ENCODE data around the gene SYNCRIP. TPM values are rescaled to one million over a fixed set of nuclear protein-coding genes. Genes with fewer than 3 reads are reported as not detected.

The SYNCRIP gene
- total and polyA plus RNA-seq, 2 of the 4 experiments (the other 2 are of a cell fraction) = 50.1 to 59.3 TPM

DNA sequence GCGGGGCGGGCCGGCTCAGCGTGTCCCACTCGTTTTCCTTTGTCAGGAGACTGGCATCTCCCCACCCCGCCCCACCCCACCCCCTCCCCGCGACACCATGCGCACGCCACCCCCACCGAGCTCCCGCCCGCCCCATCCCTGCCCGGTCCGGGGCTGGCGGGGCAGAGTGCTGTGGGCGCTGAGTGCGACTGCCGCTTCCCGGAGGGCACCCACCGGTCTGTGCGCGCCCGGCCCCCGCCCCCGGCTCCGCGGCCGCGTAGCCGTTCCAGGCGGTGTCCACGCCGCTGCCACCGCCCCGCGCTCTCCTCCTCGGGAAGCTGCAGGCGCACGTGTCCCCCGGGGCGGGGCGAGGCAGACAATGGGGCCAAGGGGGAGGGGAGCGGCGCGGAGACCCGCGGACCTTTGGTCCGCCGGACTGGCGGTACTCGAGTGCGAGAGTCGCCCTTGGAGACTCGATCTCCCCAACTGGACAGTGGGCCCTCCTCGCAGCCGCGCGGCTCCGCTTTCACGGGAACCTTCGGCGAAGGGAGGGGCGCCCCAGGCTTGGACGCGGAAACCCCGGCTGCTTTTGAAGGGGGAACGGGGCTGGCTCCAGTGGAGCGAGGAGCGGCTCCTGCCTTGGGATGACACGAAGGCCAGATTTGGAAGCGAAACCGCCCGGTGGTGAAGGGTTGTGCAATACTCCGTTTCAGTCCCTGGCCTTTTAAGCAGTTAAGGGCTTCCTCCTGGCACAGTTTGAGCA, 1.0 kb upstream of the SYNCRIP start:
- Histone ChIP-seq H3K23ac (ENCODE audit: low read depth, low read length) (peak overlapping the region; percentile 57), H3K9me1 (ENCODE audit: insufficient read depth, low read length) (peaks cover 3% of the 10 kb centered on the region; the same call in 1 of the 2 replicates), H3K56ac (ENCODE audit: extremely low read depth, insufficient read depth, low read length) (peak overlapping the region; percentile 92), H2BK120ac (ENCODE audit: low read depth, low read length) (peak overlapping the region; percentile 82), H2BK20ac (ENCODE audit: low read depth, low read length) (no peak overlapping the region), H3K27ac (ENCODE audit: insufficient read depth, low read length) (peak overlapping the region; percentile 98), H3K14ac (replicated peaks; ENCODE audit: low read depth, low read length) (peak overlapping the region; percentile 86), H2BK15ac (ENCODE audit: low read depth, low read length) (no peak overlapping the region), H3K9me3 (ENCODE audit: control insufficient read depth, insufficient read depth, low read length) (no peaks in the 10 kb centered on the region), H2BK5ac (ENCODE audit: low read depth, low read length, poor library complexity, severe bottlenecking) (peak overlapping the region; percentile 99), H3K4ac (ENCODE audit: low read depth, low read length) (peak overlapping the region; percentile 95), H2AK9ac (replicated peaks; ENCODE audit: low read depth, low read length, poor library complexity) (peak overlapping the region; percentile 99), H3K18ac (ENCODE audit: low read depth, low read length) (peak overlapping the region; percentile 91), H3K27me3 (ENCODE audit: control insufficient read depth, insufficient read depth, low read length) (no peaks in the 10 kb centered on the region), H3K9ac (ENCODE audit: low read depth, low read length) (peak overlapping the region; percentile 95), H4K8ac (ENCODE audit: low read depth in 2 of 2, low read length in 2 of 2) (peak overlapping the region; percentile 61 to 88), H3K4me1 (ENCODE audit: control insufficient read depth, insufficient read depth, low read length) (peaks cover 4% of the 10 kb centered on the region; the same call in 1 of the 2 replicates), H2AK5ac (ENCODE audit: low read depth, low read length) (peak overlapping the region; percentile 1), H4K20me1 (ENCODE audit: insufficient read depth, low read length) (peaks cover 40% of the 10 kb centered on the region), H3K4me3 (ENCODE audit: insufficient read depth, low read depth, low read length) (peak overlapping the region; percentile 83), H3K79me1 (ENCODE audit: low read depth in 1 of 2, low read length in 2 of 2) (peaks cover 6 to 13% of the 10 kb centered on the region in 2 experiments; a peak in 3 of 4 replicates), H3K4me2 (ENCODE audit: low read depth, low read length) (peak overlapping the region; percentile 98), H2AFZ (replicated peaks; ENCODE audit: low read length, poor library complexity) (peak overlapping the region; percentile 98), H4K91ac (ENCODE audit: insufficient read depth, low read depth, low read length) (peak overlapping the region; percentile 92), H4K5ac (ENCODE audit: low read depth, low read length) (peak overlapping the region; percentile 85), H3K36me3 (ENCODE audit: control insufficient read depth, insufficient read depth, low read length) (peaks cover 5% of the 10 kb centered on the region)
- BruUV-seq (replicated peaks) = no TSS peak
- ATAC-seq (ENCODE audit: low read depth) = peak; percentile 61
- peak; percentile 93 for DNase-seq
- dilution Hi-C loops (cut with HindIII; ENCODE audit: low sequenced_read_pairs, unreplicated experiment) = no loop called here
- TF ChIP-seq, protein P1, sequence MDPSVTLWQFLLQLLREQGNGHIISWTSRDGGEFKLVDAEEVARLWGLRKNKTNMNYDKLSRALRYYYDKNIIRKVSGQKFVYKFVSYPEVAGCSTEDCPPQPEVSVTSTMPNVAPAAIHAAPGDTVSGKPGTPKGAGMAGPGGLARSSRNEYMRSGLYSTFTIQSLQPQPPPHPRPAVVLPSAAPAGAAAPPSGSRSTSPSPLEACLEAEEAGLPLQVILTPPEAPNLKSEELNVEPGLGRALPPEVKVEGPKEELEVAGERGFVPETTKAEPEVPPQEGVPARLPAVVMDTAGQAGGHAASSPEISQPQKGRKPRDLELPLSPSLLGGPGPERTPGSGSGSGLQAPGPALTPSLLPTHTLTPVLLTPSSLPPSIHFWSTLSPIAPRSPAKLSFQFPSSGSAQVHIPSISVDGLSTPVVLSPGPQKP (IDR thresholded peaks at IDR 0.05; ENCODE audit: borderline replicate concordance, low read depth, low read length) = no peak
- TF ChIP-seq MAFK (IDR thresholded peaks at IDR 0.05; ENCODE audit: low read depth, low read length) = no peak
- TF ChIP-seq BHLHE40 (IDR thresholded peaks at IDR 0.05; ENCODE audit: low read depth, low read length) = peak; percentile 91
- TF ChIP-seq, protein P2, sequence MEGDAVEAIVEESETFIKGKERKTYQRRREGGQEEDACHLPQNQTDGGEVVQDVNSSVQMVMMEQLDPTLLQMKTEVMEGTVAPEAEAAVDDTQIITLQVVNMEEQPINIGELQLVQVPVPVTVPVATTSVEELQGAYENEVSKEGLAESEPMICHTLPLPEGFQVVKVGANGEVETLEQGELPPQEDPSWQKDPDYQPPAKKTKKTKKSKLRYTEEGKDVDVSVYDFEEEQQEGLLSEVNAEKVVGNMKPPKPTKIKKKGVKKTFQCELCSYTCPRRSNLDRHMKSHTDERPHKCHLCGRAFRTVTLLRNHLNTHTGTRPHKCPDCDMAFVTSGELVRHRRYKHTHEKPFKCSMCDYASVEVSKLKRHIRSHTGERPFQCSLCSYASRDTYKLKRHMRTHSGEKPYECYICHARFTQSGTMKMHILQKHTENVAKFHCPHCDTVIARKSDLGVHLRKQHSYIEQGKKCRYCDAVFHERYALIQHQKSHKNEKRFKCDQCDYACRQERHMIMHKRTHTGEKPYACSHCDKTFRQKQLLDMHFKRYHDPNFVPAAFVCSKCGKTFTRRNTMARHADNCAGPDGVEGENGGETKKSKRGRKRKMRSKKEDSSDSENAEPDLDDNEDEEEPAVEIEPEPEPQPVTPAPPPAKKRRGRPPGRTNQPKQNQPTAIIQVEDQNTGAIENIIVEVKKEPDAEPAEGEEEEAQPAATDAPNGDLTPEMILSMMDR (conservative IDR thresholded peaks at IDR 0.05; ENCODE audit: low read depth, low read length) = no peak
- no peak for TF ChIP-seq RAD21 (IDR thresholded peaks at IDR 0.05; ENCODE audit: low read length)
- TF ChIP-seq POLR2A (IDR thresholded peaks at IDR 0.05; ENCODE audit: low read depth, low read length) = peak; percentile 90
- no peak for TF ChIP-seq CHD1 (IDR thresholded peaks at IDR 0.05; ENCODE audit: low read depth, low read length)
- TF ChIP-seq RFX5 (IDR thresholded peaks at IDR 0.05; ENCODE audit: low read depth, low read length) = no peak
- peak; percentile 79; the same call in 1 of the 2 replicates for TF ChIP-seq MAZ (IDR thresholded peaks at IDR 0.05; ENCODE audit: borderline replicate concordance, low read depth, low read length)
- peak; percentile 93 for TF ChIP-seq MXI1 (IDR thresholded peaks at IDR 0.05; ENCODE audit: borderline replicate concordance, low read depth, low read length)
- TF ChIP-seq, protein P3, sequence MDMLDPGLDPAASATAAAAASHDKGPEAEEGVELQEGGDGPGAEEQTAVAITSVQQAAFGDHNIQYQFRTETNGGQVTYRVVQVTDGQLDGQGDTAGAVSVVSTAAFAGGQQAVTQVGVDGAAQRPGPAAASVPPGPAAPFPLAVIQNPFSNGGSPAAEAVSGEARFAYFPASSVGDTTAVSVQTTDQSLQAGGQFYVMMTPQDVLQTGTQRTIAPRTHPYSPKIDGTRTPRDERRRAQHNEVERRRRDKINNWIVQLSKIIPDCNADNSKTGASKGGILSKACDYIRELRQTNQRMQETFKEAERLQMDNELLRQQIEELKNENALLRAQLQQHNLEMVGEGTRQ (IDR thresholded peaks at IDR 0.05; ENCODE audit: low read depth, low read length) = peak; percentile 86
- peak; percentile 100 for TF ChIP-seq CEBPB (IDR thresholded peaks at IDR 0.05; ENCODE audit: low read depth, low read length)
- in situ Hi-C loops (cut with MboI; ENCODE audit: low sequenced_read_pairs) = loop anchor here (5.0 kb wide), 1 partner anchor 34 kb away; no protein-coding TSS in a partner anchor
- intact Hi-C loops (cut with micrococcal nuclease) = loop anchor here (1.0 to 5.0 kb wide), 4 partner anchors 17 to 191 kb away; partner anchors contain the start of gene NT5E
- CTCF ChIA-PET = interaction anchor here (1.2 kb wide), 1 partner anchor 9 kb away, joined by 4 read pairs; no protein-coding TSS in a partner anchor
- 0% methylated on average over 31 of the region's 75 CpGs; no CpG with 5 or more reads in 1 of the 2 experiments for WGBS, 2 experiments (ENCODE audit: extremely low coverage in 2 of 2, insufficient read length in 1 of 2)
- POLR2A ChIA-PET (ENCODE audit: unreplicated experiment) = interaction anchor here (0.5 to 1.6 kb wide), 9 partner anchors 17 to 194 kb away, joined by 3 to 21 read pairs (median 5); partner anchors contain the start of gene NT5E

Data from IMR-90 (cell line).